GM18951 (cell line): ENCODE measurements around the gene CCL21.

Experiments used
- POLR2A ChIP-seq: IDR thresholded peaks from 4 replicates; pipeline ENCODE4 v1.6.1; 2011; ENCODE audit warnings: mild to moderate bottlenecking; ENCODE audit not compliant: insufficient read length, insufficient read depth; ENCODE audit errors: extremely low read depth
- in situ Hi-C: fragments of 300-500 bp; cut with MboI; formaldehyde crosslinking; loops from one replicate; pipeline ENCODE4 v1.12.0; 2022; ENCODE audit warnings: low sequenced_read_pairs, mixed read lengths, inconsistent platforms; ENCODE audit not compliant: unreplicated experiment

CCL21 gene

DNA sequence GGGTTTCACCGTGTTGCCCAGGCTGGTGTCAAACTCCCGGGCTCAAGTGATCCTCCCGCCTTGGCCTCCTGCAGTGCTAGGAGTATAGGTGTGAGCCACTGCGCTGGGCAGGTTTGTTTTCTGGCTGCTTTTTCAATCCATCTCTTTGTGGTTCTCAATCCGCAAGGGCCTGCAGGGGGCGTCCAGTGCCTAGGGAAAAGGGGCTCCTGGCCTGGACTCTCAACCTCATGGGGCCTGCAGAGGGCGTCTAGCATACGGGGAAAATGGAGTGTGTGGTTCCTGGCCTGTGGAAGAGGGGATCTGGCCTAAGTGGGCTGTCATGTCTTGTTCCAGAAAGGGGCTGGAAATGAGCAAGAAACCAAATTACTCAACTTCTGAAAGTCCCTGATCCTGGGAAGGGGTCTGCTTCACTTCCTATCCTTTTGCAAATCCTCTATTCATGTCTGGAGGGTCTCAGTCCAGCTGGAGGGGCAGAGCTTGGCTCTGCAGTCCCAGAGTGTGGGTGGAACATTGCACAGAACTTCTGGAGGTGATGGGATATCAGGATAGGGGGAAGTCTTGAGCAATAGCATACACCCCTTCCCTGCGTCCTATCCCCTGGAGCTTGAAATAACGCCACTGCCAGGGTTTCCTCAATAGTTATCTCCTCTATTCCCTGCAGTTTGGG is 34.8 kb downstream of the CCL21 start:
- TF ChIP-seq POLR2A = no peak
- in situ Hi-C loops = no loop called here

DNA sequence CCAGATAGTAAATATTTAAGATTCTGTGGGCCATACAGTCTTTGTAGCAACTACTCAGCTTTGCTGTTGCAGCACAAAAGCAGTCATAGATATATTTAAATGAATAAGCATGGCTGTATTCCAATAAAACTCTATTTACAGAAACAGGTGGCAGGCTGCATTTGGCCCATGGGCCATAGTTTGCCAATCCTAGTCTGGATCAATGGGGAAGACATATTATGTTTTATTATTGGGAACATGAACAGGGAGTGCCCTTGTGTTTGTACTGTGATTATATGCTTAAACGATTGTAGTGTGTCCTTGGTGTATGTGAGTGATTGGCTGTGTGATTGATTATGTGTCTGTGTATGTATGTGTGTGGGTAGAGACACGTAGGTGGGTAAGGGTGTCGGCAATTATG is 35.5 kb downstream of the CCL21 start:
- in situ Hi-C loops = no loop called here
- TF ChIP-seq POLR2A = no peak

DNA sequence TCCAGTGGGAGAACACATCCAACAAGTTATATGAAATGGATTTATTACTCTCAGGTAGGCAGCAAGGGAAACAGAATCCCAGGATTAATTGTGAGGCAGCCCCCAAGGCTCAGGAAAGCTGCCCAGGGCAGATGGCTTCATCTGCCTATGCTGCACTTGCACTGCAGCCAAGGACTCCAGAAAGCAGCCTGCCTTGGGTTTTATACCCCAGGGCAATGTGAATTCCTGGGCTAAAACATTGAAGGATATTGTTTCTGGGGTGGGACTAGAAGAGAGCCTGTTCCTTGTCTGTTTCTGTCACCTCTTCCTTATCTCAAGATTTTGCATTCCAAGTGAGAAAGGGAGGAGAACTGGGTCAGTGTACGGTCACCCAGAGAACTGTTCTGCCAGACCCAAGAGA is 38.6 kb downstream of the CCL21 start:
- in situ Hi-C loops = no loop called here
- TF ChIP-seq POLR2A = no peak

GRCh38 chr9:34669809-34670562 is 40.0 kb downstream of the CCL21 start:
- in situ Hi-C loops = no loop called here
- TF ChIP-seq POLR2A = no peak

DNA sequence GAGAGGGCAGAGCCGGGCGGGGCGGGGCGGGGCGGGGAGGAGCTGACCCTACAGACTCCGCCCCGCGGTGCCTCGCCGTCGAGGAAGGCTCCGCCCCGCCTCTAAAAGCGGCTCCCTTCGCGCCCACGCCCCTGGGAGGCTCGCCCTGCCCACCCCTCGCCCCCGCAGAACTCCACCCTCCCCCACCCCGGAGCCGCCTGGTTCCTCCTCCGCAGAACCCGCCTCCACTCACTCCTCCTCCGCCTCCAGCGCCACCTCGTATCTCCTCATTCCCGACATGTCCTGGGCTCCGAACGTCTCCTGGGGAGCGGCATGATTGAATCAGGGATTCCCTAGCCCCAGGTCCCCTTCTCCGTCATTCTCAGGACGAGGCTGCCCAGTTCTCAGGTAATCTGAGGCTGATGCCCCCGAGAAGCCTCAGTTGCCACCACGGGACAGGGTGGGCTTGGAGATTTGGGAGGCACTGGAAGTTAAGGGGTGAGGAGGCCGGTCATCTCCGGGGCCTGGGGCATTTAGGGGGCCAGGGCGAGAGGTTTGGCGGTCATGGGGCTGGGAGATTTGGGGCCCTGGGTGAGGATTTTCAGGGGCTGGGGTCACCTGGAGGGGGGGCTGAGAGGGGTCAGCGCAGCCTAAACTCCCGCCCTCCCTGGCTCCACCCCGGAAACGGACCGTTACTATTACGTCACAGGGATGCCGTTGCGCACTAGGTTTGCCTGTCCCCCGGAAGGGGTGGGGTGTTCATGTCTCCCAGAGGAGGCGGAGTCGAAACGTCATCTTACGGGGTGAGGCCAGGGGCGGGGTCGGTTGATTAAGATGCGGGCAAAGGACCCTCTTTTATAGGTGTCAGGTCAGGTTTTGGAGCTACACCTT is 44.3 kb downstream of the CCL21 start:
- TF ChIP-seq POLR2A = peak; percentile 30
- in situ Hi-C loops = no loop called here

- in situ Hi-C loops = no loop called here
- no peak for TF ChIP-seq POLR2A
Observed at GRCh38 chr9:34665067-34665380, 44.9 kb downstream of the CCL21 start.

- in situ Hi-C loops = no loop called here
Observed at GRCh38 chr9:34664281-34665066, 45.5 kb downstream of the CCL21 start.

DNA sequence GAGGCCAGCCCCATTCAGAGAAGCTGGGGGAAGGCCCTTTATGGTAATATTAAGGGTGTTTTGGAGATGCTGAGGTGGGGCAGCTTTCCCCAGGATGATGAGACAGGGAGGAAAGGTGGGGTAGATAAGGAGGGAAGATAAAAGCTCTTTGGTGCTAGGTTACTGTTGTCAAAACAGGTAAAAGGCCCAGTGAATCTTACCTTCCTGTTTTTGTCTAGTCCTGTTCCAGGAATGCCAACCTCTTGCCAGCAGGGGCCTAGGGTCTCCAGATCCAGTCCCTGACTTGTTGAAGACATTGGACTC is 46.7 kb downstream of the CCL21 start:
- in situ Hi-C loops = no loop called here
- no peak for TF ChIP-seq POLR2A

More at GRCh38 chr9:34664281-34665066, 45.5 kb downstream of the CCL21 start:
- no peak for TF ChIP-seq POLR2A

GRCh38 chr9:34662526-34663302 is 47.2 kb downstream of the CCL21 start, which contains the start of gene CCL27:
Gene CCL27, minus strand, starts transcription at chr9:34662657. Its CDS starts 24 bp downstream, at chr9:34662633.
- TF ChIP-seq POLR2A = no peak
- in situ Hi-C loops = no loop called here

DNA sequence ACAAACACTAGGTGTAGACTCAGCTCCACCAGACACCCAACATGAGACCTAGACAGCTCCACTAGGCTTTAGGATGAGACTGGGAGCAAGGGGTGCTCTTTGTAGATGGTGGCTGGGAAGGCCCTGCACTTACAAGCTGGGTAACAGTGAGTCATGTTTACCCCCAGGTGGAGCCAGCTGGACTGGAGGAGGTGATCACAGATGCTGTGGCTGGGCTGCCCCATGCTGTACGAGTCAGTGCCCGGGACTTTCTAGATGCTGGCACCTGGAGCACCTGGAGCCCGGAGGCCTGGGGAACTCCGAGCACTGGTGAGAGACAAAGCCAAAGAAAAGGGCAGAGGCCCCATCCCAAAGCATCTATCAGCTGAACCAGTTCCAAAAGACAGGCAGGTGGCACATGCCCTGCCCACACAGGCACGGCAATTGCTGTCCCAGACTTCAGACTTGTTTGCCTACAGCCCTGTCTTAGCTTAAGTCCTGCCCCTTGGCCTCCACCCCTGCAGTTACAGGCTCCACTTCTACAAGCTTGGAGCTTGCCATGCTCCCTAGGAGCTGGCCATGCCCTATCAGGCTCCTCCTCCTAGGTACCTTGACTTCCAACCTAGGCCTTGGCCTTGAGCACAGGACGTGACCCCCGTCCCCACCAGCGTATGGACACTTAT is 50.2 kb downstream of the CCL21 start:
- in situ Hi-C loops = no loop called here
- TF ChIP-seq POLR2A = no peak
